ENCODE measurements around the gene RAPH1.
"Not testable (repeated sequence)": the region's sequence is repeated elsewhere in the genome, so short reads cannot be mapped to it uniquely, and the experiment has no call there.

RAPH1 gene

DNA sequence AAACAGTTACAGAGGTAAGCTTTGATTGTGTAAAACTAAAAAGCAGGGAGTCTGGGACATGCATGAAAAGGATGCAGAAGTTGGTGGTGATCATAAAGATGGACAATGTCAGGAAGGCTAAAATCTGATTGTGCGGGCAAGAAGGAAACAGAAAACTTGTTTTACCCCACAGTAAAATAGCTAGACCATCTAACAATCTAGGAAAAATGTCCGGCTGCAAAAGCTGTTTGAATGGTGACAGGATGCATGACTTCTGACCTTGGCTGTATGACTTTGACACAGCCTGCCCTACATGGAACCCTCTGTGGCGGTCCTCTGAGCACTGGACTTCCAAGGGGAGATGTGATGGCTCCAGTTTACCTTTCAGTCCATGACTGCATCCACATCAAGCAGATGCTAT lies 93.6 kb downstream of the RAPH1 start:
- H3K36me3 Mint-ChIP-seq = peaks cover 18% of the 10 kb centered on the region
- peaks cover 4% of the 10 kb centered on the region for H3K4me1 Mint-ChIP-seq
- no peak overlapping the region for H3K27ac Mint-ChIP-seq
- H3K27me3 Mint-ChIP-seq = no peaks in the 10 kb centered on the region
- H3K9me3 Mint-ChIP-seq = no peaks in the 10 kb centered on the region
- no peak overlapping the region for H3K4me3 Mint-ChIP-seq

DNA sequence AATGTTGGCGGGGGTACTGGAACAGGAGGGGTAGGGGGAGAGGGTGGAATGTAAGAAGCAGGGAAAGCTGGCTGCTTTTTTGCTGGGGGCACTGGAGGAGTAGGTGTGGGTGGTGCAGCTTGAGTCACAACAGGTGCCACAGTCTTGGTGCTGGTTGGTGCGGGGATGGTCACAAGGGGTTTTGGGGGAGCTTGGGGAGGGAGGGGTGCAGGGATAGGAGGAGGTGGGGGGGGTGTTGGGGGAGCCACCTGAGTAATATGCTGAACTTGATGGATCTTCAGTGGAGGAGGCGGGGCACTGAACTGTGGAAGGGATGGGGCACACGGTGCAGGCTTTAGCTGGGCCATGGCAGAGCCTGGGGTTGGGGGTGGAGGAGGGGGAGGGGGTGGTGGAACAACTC lies 94.4 kb downstream of the RAPH1 start:
- H3K4me3 Mint-ChIP-seq = no peak overlapping the region
- H3K4me1 Mint-ChIP-seq = peaks cover 4% of the 10 kb centered on the region
- peaks cover 16% of the 10 kb centered on the region for H3K36me3 Mint-ChIP-seq
- no peaks in the 10 kb centered on the region for H3K9me3 Mint-ChIP-seq
- H3K27ac Mint-ChIP-seq = no peak overlapping the region
- H3K27me3 Mint-ChIP-seq = no peaks in the 10 kb centered on the region

DNA sequence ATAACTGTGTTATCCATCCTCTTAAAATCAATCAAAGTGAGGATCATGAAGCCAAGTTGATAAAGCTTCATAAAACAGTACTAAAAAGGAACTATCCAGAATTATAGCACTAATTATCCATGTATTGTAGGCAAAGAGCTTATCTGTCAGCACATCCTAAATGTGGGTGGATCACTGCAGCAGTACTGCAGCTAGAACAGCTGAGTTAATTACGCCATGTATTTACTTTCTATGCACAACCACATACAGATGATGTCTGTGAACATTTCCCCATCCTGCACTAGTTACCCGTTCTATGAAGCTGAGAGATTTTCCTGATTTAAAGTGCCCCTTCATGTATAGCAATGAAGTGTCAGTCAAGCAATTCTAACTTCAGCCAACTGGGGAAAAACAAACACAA lies 96.6 kb downstream of the RAPH1 start:
- Mint-ChIP-seq H3K27ac (no peak overlapping the region), H3K4me1 (peaks cover 4% of the 10 kb centered on the region), H3K27me3 (no peaks in the 10 kb centered on the region), H3K9me3 (no peaks in the 10 kb centered on the region), H3K36me3 (peaks cover 10% of the 10 kb centered on the region), H3K4me3 (no peak overlapping the region)

DNA sequence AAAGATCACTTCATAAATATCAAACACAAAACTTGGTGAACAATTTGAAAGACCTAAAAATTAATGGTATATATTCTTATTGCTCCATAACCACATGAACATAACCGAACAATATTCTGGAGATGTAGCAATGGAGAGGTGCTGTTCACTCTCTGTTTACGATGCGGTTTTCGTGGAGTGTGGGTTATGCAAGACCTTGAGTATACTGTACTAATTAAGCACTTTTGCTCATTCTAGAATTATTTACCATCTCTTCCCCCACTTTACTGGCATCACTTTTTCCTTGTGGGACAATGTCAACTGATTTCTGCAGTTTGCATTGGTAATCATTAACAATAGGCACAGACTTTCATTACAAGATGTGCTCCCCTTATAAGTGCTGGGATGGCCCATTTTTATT lies 97.6 kb downstream of the RAPH1 start:
- Mint-ChIP-seq H3K27me3 (no peaks in the 10 kb centered on the region), H3K9me3 (no peaks in the 10 kb centered on the region), H3K4me1 (peaks cover 4% of the 10 kb centered on the region), H3K27ac (no peak overlapping the region), H3K4me3 (no peak overlapping the region), H3K36me3 (peaks cover 12% of the 10 kb centered on the region)

DNA sequence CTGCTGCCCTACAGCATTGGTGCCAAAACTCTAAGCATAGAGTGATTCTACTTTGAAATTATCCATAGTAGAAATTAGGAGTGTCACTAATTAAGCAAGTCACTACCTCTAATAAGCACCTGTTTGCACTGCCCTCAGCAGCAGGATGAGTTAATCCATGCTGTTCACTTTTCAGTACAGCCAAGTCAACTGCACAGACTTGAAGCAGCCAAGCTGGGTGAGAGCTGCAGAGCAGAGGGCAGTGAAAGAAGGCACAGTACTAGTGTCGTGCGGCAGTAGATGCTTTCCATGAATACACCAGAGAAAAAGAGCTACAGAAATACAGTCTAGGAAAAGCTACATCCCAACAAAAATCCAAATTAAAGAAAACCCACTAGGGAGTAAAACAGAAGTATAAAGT lies 98.6 kb downstream of the RAPH1 start:
- Mint-ChIP-seq H3K36me3 (peaks cover 10% of the 10 kb centered on the region), H3K27ac (no peak overlapping the region), H3K4me3 (no peak overlapping the region), H3K9me3 (no peaks in the 10 kb centered on the region), H3K4me1 (peaks cover 4% of the 10 kb centered on the region), H3K27me3 (no peaks in the 10 kb centered on the region)

DNA sequence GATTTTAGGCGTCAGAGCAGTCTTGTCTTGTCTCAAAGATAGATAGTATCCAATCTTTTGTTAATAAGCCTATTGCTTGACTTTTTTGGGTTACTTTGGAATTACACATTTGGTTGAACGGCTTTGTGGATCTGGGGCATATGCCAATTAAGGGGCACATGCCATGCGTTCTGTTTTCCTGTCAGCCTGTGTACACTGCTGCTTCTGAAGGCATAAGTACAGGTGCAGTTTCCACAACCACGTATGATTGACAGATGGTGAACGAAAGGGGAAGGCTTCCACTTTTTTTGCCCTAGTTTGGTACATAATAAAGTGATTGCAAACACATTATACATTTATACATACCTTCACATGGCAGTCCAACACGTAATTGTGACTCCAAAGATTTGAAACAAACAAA lies 102.3 kb downstream of the RAPH1 start:
- peaks cover 6% of the 10 kb centered on the region for H3K36me3 Mint-ChIP-seq
- H3K4me3 Mint-ChIP-seq = no peak overlapping the region
- H3K4me1 Mint-ChIP-seq = no peaks in the 10 kb centered on the region
- H3K27ac Mint-ChIP-seq = no peak overlapping the region
- H3K27me3 Mint-ChIP-seq = no peaks in the 10 kb centered on the region
- no peaks in the 10 kb centered on the region for H3K9me3 Mint-ChIP-seq

DNA sequence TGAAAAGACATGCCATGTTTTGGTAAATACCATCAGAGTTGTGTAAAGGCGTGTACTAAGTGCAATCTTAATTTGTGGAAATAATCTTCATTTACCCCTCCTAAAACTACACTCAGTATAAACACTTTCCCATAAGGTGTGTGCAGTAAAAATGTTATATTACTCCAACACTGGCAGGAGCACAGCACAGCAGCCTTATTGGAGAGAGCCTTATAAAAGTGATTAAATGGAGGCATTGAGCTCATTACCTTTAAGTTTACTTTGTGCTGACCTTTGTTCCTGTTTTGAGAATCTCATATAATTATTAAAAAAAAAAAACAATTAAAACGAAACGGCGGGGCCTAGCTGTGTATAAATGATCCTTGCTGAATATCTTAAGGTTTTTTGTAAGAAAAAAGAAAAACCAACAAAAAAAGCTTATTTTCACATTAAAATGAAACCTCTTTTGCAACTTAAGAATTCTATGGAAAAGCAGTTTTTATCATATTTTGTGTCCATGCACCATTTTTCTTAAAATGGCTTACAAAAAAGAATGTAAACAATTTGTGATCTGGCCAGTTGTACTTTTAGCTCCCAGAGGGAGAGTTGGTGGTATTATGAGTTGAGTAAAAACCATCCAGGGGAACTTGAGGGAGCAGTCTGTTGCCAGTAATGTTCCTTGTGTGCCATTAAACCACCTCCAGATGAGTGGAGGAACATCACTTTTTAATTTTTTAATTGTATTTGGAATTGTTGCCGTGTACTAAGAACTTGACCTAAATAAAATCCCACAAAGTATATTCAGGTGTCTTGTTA lies 103.5 kb downstream of the RAPH1 start:
- Mint-ChIP-seq H3K4me3 (no peak overlapping the region), H3K4me1 (no peaks in the 10 kb centered on the region), H3K36me3 (peaks cover 9% of the 10 kb centered on the region), H3K27ac (no peak overlapping the region), H3K9me3 (no peaks in the 10 kb centered on the region), H3K27me3 (no peaks in the 10 kb centered on the region)

DNA sequence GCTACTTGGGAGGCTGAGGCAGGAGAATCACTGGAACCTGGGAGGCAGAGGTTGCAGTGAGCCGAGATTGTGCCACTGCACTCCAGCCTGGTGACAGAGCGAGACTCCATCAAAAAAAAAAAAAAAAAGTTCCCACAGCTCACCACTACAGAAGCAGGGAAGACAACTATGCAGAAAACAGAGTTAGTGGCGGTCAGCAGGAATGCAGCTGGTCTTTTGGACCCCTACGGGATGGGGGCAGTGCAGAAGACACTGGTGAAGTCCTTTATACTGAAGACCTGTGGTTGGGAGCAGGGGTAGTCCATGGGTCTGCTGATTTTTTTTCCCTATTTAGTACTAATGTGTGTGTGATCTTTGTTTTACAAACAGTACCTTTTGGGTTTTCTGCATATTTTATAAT lies 105.5 kb downstream of the RAPH1 start:
- not testable (repeated sequence) for H3K9me3 Mint-ChIP-seq, H3K27ac Mint-ChIP-seq, H3K4me3 Mint-ChIP-seq, H3K27me3 Mint-ChIP-seq, H3K4me1 Mint-ChIP-seq
- H3K36me3 Mint-ChIP-seq = peaks cover 10% of the 10 kb centered on the region

DNA sequence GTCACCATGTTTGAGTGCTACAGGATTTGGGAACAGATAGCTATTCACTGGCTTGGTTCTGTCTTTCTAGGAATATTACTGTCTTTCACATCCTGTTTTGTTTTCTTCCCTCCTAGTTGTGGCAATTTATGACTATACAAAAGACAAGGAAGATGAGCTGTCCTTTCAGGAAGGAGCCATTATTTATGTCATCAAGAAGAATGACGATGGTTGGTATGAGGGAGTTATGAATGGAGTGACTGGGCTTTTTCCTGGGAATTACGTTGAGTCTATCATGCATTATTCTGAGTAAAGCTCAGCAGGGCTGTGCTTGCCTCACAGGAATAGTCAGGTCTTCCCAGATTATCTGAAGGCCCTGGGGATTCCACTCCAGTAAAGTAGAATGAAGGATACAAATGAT lies 108.0 kb downstream of the RAPH1 start:
- Mint-ChIP-seq H3K36me3 (peaks cover 16% of the 10 kb centered on the region), H3K27me3 (no peaks in the 10 kb centered on the region), H3K4me1 (no peaks in the 10 kb centered on the region)

DNA sequence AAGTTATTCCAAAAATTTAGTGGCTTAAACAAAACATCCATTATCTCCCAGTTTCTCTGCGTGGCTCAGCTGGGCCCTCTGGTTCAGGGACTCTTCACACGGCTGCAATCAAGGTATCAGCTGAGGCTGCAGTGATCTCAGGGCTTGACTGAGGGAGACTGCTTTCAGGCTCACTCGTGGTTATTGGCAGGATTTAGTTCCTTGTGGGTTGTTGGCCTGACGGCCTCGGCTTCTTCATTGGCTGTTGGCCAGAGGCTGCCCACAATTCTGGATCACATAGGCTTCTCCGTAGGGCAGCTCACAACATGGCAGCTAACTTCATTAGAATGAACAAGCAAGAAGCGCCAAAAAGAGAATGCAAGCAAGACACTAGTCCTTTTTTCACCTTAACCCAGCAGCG lies 116.8 kb downstream of the RAPH1 start:
- no peaks in the 10 kb centered on the region for H3K27me3 Mint-ChIP-seq
- H3K4me3 Mint-ChIP-seq = no peak overlapping the region
- H3K4me1 Mint-ChIP-seq = no peaks in the 10 kb centered on the region
- no peak overlapping the region for H3K27ac Mint-ChIP-seq
- H3K9me3 Mint-ChIP-seq = peaks cover 14% of the 10 kb centered on the region
- H3K36me3 Mint-ChIP-seq = peaks cover 32% of the 10 kb centered on the region

More for the DNA sequence above, 108.0 kb downstream of the RAPH1 start:
- H3K4me3 Mint-ChIP-seq = no peak overlapping the region
- H3K27ac Mint-ChIP-seq = no peak overlapping the region
- no peaks in the 10 kb centered on the region for H3K9me3 Mint-ChIP-seq

DNA sequence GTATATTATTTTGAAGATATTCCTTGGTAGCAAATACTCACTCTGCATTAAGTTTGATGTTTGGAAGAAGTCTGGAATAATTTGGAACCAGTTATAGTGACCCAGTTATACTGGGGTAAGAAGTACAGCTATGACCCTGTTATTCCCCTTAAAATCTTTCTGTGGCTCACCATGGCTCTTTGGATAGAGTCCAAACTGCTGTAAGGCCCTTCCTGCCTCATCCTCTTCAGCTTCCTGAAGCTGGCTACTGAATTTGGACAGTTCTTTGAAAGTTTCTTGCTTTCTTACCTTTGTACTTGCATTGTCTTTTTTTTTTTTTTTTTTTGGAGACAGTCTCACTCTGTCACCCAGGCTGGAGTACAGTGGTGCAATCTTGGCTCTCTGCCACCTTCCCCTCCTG lies 121.3 kb downstream of the RAPH1 start:
- Mint-ChIP-seq H3K36me3 (peaks cover 39% of the 10 kb centered on the region), H3K4me1 (no peaks in the 10 kb centered on the region), H3K27ac (no peak overlapping the region), H3K4me3 (no peak overlapping the region), H3K9me3 (peaks cover 14% of the 10 kb centered on the region), H3K27me3 (no peaks in the 10 kb centered on the region)

DNA sequence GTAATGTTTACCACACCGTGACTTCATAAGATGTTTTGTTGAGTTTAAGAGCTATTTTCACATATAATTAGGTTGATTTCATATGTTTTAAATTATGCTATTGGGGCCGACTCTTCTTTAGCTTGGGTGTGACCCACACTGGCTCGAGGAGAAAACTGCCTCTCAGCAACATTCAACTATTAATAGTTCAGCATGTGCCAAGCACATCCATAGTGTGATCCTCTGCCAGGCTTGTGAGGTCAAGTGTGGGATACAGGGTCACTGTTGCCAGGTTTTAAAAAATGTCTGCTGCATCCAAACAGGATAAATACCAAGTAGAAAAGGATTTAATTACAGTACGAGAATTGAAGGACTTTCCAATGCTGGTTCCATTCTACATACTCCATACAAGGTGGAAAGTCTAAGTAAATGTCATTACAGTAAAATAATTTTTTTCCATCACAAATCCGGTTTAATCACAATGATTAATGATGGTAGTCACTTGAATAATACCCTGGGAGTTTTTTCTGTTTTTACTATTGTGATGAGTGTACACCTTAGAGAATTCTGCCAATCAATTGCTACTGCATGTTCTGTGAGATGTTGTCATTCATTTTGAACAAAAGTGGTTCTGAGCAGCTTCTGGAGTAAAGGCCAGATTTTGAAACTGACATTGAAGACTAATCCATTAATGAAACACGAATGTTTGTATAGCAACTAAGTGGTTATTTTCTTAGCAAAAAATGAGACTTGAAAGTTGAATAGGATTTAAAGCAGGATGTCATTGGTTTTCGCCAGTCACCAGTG lies 122.4 kb downstream of the RAPH1 start:
- Mint-ChIP-seq H3K4me1 (no peaks in the 10 kb centered on the region), H3K27ac (no peak overlapping the region), H3K27me3 (no peaks in the 10 kb centered on the region), H3K9me3 (peaks cover 5% of the 10 kb centered on the region), H3K36me3 (peaks cover 30% of the 10 kb centered on the region), H3K4me3 (no peak overlapping the region)

DNA sequence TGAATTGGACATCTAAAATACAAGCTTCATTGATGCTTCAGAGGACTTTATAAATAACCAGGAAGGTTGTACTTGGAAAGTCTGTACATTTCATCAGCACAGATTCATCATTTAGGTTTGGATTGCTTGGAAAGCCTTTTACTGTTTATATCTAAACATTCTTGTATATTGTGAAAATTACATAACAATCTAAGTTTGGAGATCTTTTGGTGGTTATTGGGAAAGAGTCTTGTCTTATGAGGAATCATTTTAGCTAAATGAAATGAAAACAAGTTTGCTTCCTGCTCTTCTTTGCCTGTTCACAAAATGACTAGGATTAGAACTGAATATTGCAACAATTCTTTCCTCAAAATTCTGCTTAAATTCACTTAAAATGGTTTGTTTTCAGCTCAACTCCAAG lies 127.6 kb downstream of the RAPH1 start:
- no peaks in the 10 kb centered on the region for H3K27me3 Mint-ChIP-seq
- no peak overlapping the region for H3K4me3 Mint-ChIP-seq
- H3K27ac Mint-ChIP-seq = no peak overlapping the region
- peaks cover 27% of the 10 kb centered on the region for H3K36me3 Mint-ChIP-seq
- H3K4me1 Mint-ChIP-seq = no peaks in the 10 kb centered on the region
- H3K9me3 Mint-ChIP-seq = no peaks in the 10 kb centered on the region

DNA sequence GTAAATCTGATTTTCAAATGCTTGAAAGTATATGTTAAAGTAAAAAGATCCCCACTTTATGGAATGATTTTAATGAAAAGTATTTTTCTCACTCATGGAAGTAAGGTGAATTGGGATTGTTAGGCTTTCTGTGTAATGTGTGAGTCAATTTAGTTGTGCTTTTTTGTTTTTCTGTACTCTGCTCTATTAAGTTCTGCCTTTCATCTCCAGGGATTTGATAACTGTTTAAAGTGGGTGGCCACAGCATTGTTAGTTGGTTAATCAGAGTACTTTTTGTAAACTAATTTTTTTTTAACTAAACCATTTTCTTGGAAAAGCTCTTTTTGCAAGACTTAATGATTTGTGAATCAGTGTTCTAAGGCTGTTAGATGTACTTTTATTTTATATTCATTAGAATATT lies 130.1 kb downstream of the RAPH1 start:
- no peak overlapping the region for H3K27ac Mint-ChIP-seq
- no peak overlapping the region for H3K4me3 Mint-ChIP-seq
- H3K4me1 Mint-ChIP-seq = no peaks in the 10 kb centered on the region
- peaks cover 26% of the 10 kb centered on the region for H3K36me3 Mint-ChIP-seq
- H3K27me3 Mint-ChIP-seq = no peaks in the 10 kb centered on the region
- no peaks in the 10 kb centered on the region for H3K9me3 Mint-ChIP-seq

DNA sequence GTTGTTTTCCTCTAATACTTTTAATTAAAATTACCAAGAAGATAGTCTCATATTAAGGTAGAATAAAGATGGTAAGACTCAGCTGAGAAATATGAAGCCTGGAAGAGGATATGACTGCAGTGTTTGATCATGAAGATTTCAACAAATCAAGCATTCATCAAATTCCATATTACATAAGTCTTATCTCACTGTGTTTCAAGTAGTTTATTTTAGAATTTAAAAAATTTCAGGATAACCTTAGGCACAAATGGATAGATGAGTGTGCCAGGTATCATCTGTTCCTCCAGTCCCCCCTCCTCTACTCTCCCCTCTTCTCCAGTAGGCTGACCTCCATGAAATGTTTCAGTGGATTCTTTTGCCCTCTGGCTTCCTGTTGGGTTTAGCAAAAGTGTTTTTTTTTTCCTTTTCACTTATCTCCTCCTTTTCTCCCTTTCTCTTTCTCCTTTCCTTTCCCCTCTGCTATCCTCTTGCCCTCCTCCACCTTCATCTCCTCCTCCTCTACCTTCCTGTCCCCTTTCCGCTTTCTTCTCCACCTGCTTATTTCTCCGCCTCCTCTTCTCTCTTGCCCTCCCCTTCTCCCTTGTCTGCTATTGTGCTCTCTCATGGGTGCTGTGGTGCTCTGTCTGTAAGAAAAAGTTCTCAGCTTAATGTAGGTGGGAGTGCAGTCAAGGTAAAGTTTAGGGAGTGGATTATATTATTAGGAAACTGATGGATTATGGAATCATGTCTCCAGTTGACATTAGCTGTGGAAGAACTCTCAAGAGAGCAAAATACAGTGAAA lies 134.1 kb downstream of the RAPH1 start:
- no peaks in the 10 kb centered on the region for H3K27me3 Mint-ChIP-seq
- no peaks in the 10 kb centered on the region for H3K4me1 Mint-ChIP-seq
- no peak overlapping the region for H3K4me3 Mint-ChIP-seq
- H3K36me3 Mint-ChIP-seq = peaks cover 21% of the 10 kb centered on the region
- no peak overlapping the region for H3K27ac Mint-ChIP-seq
- H3K9me3 Mint-ChIP-seq = no peaks in the 10 kb centered on the region

DNA sequence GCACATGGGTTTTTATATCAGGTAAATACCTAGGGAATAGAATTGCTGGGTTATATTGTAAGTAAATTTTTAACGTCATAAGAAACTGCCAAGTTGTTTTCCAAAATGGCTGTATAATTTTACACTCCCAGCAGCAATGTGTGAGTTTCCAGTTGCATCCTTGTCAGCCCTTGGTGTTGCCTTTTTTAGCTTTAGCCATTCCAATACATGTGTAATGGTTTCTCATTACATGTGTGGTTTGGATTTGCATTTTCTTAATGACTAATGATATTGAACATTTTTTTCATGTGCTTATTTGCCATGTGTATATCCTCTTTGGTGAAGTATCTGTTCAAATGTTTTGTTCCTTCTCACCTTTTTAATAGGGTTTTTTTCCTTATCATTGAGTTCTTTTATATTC lies 136.1 kb downstream of the RAPH1 start:
- no peak overlapping the region for H3K4me3 Mint-ChIP-seq
- H3K27ac Mint-ChIP-seq = no peak overlapping the region
- no peaks in the 10 kb centered on the region for H3K9me3 Mint-ChIP-seq
- no peaks in the 10 kb centered on the region for H3K27me3 Mint-ChIP-seq
- H3K36me3 Mint-ChIP-seq = peaks cover 22% of the 10 kb centered on the region
- no peaks in the 10 kb centered on the region for H3K4me1 Mint-ChIP-seq
